COLO668 (cell line): ENCODE results near the gene POTEI.
"Not testable (repeated sequence)": the region's sequence is repeated elsewhere in the genome, so short reads cannot be mapped to it uniquely, and the experiment has no call there.

ENCODE experiments used
- DNase-seq: peaks from one replicate; lab custom pipeline; 2025; ENCODE audit not compliant: unreplicated experiment; lab: John Stamatoyannopoulos, UW

The POTEI gene

DNA sequence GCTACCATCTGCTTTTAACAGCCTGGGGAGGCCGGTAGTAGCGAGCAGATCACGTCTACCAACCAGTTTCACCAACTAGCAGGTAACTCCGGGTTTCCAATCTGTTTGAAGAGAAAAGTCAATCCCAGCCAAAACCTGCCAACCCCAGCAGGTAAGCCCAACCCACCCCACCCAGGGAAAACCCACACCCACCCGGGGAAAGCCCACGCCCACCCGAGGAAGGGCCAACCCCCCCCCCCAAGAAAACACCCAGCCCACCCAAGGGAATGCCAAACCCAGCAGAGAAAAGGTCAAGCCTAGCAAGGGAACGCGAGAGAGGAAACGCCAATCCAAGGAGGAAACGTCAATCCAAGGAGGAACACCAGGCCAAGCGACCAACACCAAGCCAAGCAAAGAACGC lies at the start of gene POTEI:
Gene POTEI, minus strand, starts transcription at position 101 of the 400 bp plus-strand sequence. Its CDS starts 93 bp downstream, at position 8.
- not testable (repeated sequence) for DNase-seq

GRCh38 chr2:130556441-130556840 lies 47.3 kb upstream of the POTEI start:
- not testable (repeated sequence) for DNase-seq

DNA sequence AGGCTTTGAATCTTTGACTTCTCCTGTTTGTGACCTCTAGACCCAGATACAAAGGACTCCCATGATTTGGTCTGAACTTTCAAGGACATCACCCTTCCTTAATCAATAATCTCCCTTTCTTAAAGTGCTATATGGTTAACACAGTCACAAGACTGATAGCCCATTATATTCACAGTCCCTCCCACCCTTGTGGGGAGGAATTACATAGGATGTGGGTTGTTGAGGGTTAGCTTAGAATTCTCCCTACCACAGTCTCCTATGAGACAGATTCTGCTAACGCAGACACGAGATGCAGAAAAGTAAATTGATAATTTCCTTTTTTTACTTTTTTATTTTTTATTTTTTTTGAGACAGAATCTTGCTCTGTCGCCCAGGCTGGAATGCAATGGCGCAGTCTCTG lies 45.0 kb upstream of the POTEI start:
- DNase-seq = not testable (repeated sequence)

- not testable (repeated sequence) for DNase-seq
These were observed 40.3 kb upstream of the POTEI start for GRCh38 chr2:130549475-130549874.

DNA sequence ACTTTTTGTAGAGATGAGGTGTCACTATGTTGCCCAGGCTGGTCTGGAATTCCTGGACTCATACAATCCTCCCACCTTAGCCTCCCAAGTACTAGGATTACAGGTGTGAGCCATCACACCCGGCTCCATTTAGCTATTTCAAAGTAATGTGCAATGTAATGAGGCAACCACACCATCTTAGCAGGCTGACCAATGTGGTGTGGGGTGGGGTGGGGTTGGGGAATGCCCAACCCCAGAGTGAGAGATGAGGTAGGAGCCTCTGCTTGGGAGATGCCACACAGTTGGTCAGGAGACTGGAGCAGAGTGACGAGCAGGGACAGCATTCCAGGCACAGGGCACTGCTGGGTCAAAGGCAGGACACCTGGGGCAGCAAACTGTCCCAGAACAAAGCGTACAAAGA lies 39.3 kb upstream of the POTEI start:
- not testable (repeated sequence) for DNase-seq

GRCh38 chr2:130544978-130545377 lies 35.9 kb upstream of the POTEI start:
- not testable (repeated sequence) for DNase-seq

- DNase-seq = not testable (repeated sequence)
These were observed 34.8 kb upstream of the POTEI start for GRCh38 chr2:130543785-130544528.

DNA sequence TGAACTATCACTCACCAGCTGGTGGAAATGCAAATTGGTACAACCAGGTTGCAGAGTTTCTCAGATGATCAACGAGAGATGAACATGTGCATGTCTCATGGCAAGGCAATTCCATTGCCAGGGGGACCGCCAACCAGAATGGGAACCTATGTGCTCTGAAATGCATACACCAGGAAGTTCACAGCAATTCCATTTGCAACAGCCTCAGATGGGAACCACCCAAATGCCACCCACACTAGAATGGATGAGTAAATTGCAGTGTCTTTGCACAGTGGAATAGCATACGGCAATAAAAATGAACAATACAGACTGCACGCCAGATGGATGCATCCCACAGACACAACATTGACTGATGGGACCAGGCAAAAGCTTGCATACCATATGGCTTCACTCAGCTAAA lies 33.7 kb upstream of the POTEI start:
- DNase-seq = not testable (repeated sequence)

- DNase-seq = not testable (repeated sequence)
These were observed 29.1 kb upstream of the POTEI start for GRCh38 chr2:130538271-130538670.

DNA sequence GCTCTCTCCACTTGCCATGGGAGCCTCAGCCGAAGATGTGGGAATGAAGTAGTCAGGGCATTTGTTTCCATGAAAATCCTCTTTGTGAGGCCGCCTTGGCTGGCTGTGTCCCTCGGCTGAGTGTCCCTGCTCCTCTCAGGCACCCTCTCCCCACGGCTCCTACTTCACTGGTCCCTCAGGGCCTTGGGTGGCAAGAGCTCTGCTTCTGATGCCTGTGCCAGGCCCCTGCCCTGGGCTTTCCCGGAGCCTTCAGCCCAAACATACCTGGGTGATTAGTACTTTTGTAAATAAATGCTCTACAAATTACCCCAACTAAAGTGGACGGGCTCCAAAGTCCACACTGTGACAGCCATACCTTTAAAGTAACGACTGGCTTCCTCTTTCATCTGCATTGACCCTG lies 27.5 kb upstream of the POTEI start:
- not testable (repeated sequence) for DNase-seq

DNA sequence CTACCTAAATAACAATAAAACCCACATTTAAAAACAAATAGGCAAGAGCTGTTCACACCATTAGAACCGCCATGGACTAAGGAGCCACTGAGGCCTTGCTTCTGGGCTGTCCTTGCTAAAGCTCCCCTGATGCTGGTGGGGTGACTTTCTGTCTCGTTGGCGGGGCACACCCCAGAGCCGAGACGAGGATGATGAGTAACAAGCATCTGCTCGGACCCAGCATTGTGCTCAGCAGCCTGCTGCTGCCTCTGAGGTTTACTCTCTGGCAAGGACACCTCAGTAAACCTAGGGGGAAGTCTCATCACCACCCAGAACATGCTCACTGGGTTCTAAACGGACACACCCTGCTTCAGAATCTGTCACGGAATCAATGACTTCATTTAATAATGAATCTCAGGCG lies 22.5 kb upstream of the POTEI start:
- DNase-seq = not testable (repeated sequence)

- not testable (repeated sequence) for DNase-seq
These were observed 22.1 kb upstream of the POTEI start for GRCh38 chr2:130531225-130531624.

DNA sequence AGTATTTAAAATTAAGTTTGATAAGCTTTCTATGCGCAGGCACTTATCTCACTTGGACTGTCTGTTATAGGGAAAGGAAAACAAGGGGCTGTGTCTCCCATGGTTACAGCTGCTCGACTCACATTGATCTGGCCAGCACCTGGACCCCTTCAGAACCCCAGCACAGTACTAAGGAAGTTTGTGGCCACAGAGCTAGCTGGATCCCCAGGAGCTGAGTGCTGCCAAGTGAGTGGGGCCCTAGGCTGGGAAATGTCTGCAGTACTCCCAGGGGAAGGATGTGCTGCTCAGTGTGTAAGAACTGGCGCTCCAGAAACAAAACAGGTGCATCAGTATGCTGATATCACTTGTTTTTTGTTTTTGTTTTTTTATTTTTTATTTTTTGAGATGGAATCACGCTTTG lies 21.1 kb upstream of the POTEI start:
- not testable (repeated sequence) for DNase-seq

- not testable (repeated sequence) for DNase-seq
These were observed 20.4 kb upstream of the POTEI start for GRCh38 chr2:130529545-130529944.

DNA sequence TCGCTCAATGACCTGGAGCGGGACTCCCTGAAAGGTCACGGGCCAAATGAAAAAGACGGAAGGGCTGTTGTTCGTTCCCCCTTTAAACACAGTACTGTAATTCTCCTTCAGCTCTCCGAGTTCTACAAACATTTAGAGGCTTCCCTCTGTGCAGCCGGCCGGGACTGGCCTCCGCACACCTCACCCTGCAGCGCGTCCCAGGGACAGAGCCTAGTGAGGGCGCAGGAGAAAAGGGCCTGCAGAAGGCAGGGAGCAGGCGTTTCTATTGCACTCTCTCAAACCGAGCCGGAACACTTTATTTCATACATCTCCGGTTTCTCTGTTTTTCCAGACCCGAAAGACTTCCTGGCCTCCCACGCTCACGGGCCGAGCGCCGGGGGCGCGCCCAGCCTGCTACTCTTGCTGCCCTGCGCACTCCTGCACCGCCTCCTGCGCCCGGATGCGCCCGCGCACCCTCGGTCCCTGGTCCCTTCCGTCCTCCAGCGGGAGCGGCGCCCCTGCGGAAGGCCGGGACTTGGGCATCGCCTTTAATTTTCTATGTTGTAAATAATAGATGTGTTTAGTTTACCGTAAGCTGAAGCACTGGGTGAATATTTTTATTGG lies 18.3 kb upstream of the POTEI start:
- DNase-seq = not testable (repeated sequence)

- DNase-seq = not testable (repeated sequence)
These were observed 13.3 kb upstream of the POTEI start for GRCh38 chr2:130522390-130522789.

DNA sequence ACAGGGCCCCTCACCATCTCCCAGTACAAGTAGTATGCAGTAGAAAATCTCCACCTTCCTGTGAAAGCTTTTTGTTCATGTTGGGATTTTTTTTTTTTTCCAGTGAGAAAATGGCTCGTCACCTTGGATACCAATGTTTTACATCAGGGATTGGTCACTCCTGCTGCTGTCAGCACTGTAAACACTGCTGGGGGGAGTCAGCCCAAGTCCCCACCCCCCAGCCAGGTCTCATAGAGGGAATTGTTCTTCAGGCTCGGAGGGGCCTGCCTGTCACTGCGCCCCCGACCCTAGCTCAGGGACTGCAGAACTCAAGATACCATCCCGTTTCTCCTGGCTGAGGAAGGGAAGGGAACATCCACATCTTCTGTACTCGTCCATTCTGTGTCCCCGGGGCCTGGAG lies 11.9 kb upstream of the POTEI start, which contains the start of gene CFC1B:
Gene CFC1B, plus strand, starts transcription at position 231 of the 400 bp plus-strand sequence. CDS start 263 bp downstream, outside the sequence.
- DNase-seq = not testable (repeated sequence)

GRCh38 chr2:130518516-130519106 lies 9.5 kb upstream of the POTEI start:
- not testable (repeated sequence) for DNase-seq

DNA sequence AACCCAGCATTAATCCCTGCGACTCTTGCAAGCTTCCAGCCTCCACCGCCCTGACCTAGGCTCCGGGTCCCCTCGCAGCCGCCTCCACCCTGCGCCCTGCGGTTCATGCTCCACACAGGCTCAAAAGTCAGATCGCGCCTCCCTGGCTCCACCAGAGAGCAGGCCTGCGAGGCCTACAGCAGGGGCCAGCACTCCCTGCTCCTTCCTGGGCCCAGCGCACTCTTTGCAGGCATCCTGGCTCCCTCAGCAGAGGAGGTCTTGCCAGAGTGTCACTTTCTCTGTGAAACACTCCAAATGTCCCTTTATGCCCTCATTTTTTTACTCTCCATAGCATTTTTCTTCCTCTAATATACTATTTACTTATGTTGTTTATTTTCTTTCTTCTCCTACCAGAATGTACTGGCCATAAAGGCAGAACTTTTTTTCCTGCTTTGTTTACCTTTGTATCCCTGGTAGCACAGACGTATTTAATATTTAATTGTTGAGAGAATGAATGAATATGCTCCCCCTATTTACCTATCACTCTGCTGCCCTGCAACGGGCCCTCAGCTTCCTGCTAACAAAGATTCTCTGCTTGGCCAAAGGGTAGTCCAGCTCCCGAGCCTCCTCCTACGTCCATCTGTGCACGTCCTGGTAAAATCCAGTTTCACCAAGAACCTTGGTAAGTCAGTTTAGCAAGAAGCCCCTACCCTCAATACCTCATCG lies 2.8 kb upstream of the POTEI start:
- not testable (repeated sequence) for DNase-seq

DNA sequence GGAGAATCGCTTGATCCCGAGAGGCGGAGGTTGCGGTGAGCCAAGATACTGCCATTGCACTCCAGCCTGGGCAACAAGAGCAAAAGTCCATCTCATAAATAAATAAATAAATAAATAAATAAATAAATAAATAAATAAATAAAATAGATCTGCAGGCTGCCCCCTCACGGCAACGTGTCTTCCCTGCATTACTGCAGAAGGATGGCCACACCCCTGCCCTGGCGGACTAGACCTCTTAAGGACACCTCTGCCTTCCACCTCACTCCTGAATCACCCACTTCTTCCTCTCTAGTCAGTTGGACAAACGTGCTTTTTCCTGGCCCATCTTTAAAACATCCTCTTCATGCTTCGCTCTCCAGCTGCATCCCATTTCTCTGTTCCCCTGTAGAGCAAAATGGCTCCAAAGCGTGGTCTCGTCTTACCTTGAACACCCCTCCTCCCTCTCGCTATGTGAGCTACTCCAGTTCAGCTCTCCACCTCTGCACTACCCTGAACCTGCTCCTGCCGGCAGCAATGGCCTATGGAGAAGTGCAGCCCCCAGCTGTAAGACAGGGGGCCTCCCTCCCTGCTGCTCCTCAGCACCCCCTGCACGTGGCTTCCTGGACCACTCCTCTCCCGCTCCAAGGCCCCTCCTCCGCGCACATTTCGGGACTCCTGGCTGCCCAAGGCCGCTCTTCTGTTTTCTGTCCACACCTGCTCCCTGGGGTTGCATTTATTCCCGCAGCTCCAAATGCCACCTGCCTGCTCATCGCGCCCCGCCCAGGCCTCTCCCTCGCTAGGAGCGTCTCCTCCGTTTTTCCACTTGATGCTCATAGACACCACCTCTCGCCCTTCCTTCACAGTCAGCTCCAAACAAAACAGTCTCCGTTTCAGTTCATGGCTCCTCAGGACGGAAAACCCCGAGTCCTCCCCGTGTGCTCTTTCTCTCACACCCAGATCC lies 1.9 kb upstream of the POTEI start:
- DNase-seq = not testable (repeated sequence)
